Metanephros (tissue), 1 donor: ENCODE measurements around the gene TBX1. TPM values are rescaled to one million over a fixed set of nuclear protein-coding genes. Genes with fewer than 3 reads are reported as not detected.

Experiments
- total RNA-seq: library from RNA; depleted of rRNA; stranded (reverse); fragments of >200 nt; gene quantifications from one replicate; pipeline ENCODE4 v1.2.3, GENCODE V29; 2014

Gene TBX1
- 3.9 TPM for total RNA-seq

DNA sequence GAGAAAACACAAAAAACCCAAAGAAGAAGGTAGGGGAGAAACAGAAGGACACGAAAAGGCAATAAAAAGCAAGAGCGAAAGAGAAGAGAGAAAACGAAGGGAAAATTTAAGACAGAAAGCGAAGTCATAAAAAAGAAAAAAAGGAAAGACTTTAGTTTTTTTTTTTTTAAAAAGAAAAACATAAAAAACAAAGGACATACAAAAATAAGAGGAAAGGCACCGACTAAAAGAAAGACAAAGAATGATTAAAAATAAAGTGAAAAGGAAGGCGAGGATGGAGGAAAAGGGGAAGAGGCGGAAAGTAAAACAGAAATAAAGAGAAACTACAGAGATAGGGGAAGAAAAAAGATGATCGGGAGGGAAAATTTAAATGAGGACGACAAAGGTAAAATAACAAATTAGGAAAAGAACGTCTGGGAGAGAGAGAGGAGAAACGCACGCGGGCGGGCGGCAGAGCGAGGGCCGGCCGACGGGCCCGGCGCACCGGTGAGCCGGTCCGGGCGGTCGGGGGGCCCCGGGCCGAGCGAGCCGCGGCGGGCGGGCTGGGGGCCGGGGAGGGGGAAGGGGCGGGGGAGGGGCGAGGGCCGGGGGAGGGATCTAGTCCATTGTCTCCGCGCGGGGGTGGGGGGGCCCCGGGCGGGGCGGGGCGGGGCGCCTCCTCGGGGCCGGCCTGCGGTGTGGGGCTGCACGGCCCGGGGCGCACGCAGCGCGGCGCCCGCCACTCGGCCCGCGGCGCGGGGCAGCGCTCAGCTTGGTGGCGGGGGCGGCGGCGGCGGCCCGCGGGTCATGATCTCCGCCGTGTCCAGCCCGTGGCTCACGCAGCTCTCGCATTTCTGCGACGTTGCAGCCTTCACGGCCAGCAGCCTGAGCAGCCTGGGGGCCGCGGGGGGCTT lies at the start of gene TBX1:
Gene TBX1 (plus strand): TSS at position 721 of the 893 bp plus-strand sequence. CDS start 66 bp downstream, at position 787.

GRCh38 chr22:19714312-19715187 lies 46.0 kb upstream of the TBX1 start, which contains the start of gene SEPTIN5:
Gene SEPTIN5, plus strand, starts transcription at chr22:19714503. Its CDS starts 86 bp downstream, at chr22:19714589.

DNA sequence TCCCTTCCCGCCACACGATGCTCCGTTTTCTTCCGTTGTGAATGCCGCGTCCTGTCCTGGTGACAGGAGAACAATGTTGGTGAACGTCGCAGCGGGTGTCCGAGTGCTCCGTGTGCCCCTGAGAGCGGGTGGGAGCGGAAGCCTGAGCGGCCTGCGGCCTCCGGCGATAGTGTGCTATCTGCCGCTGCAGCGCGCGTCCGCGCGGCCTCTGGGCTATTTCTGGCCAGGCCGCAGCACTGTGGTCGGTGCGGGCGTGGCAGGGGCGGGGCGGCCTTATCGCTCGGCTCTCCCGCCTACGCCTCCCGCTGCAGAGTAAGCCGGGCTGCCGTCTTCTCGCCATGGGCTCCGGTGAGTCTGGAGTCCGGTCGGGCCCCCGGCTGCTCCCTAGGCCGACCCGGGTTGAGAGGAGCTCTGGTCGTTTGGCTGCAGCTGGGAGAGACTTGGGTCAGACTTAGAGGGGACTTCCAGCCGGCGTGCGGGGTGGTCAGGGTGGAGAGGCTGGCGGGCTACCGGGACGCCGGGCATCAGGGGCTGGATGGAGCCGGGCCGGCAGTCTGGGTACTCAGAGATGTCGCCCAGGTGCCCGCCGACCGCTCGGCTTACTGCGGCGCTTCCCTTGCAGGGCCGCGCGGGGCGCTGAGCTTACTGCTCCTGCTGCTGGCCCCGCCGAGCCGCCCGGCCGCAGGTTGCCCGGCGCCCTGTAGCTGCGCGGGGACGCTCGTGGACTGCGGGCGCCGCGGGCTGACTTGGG lies 37.2 kb upstream of the TBX1 start, which contains the start of gene GP1BB:
Gene GP1BB (plus strand): TSS at position 308 of the 751 bp plus-strand sequence. CDS start 31 bp downstream, at position 339.

Other genes with a start within 250 kb of the TBX1 start
- 91.8 TPM for gene CLDN5, start 236.4 kb upstream of the TBX1 start, total RNA-seq
- gene SEPTIN5, start 46.3 kb upstream of the TBX1 start, total RNA-seq = 39.4 TPM
- gene GP1BB, start 37.2 kb upstream of the TBX1 start, total RNA-seq = 16.9 TPM
- gene GNB1L, start 94.1 kb downstream of the TBX1 start, total RNA-seq = 8.0 TPM
- 16.8 TPM for gene RTL10, start 94.1 kb downstream of the TBX1 start, total RNA-seq
- 136 TPM for gene COMT, start 181.0 kb downstream of the TBX1 start, total RNA-seq
- 21.5 TPM for gene TXNRD2, start 181.0 kb downstream of the TBX1 start, total RNA-seq